Left kidney (tissue), 8 donors: ENCODE results near the gene ITGA4. TPM values are rescaled to one million over a fixed set of nuclear protein-coding genes. Genes with fewer than 3 reads are reported as not detected.
"Not testable (repeated sequence)": the region's sequence is repeated elsewhere in the genome, so short reads cannot be mapped to it uniquely, and the experiment has no call there.

Experiments
- DNase-seq: peaks from one replicate; pipeline ENCODE4 v3.0.0-alpha.2; 2013
- long read RNA-seq, 8 donors: transcript quantifications; one replicate each; lab custom pipeline, GENCODE V29; 2026
- polyA plus RNA-seq: library from polyadenylated mRNA; unstranded; fragments of 120-200 nt; gene quantifications from one replicate; pipeline ENCODE4 v1.2.1, GENCODE V29; 2013; ENCODE audit not compliant: insufficient read length

ITGA4 gene
- 43.9 TPM for polyA plus RNA-seq
- long read RNA-seq, donor 1, full-length matches to known transcripts: 4 of 4 reads
- long read RNA-seq, donor 1, partial matches to known transcripts: 0 of 4 reads
- long read RNA-seq, donor 1, other reads (novel, unspliced or antisense): 0 of 4 reads
- long read RNA-seq, donor 2, full-length matches to known transcripts: 4 of 4 reads
- long read RNA-seq, donor 2, partial matches to known transcripts: 0 of 4 reads
- long read RNA-seq, donor 2, other reads (novel, unspliced or antisense): 0 of 4 reads
- long read RNA-seq, donor 3, full-length matches to known transcripts: 3 of 3 reads
- long read RNA-seq, donor 3, partial matches to known transcripts: 0 of 3 reads
- long read RNA-seq, donor 3, other reads (novel, unspliced or antisense): 0 of 3 reads
- long read RNA-seq, donor 4: 0 reads
- long read RNA-seq, donor 5, full-length matches to known transcripts: 4 of 4 reads
- long read RNA-seq, donor 5, partial matches to known transcripts: 0 of 4 reads
- long read RNA-seq, donor 5, other reads (novel, unspliced or antisense): 0 of 4 reads
- long read RNA-seq, donor 6, full-length matches to known transcripts: 3 of 18 reads
- long read RNA-seq, donor 6, partial matches to known transcripts: 15 of 18 reads
- long read RNA-seq, donor 6, other reads (novel, unspliced or antisense): 0 of 18 reads
- long read RNA-seq, donor 7, full-length matches to known transcripts: 5 of 5 reads
- long read RNA-seq, donor 7, partial matches to known transcripts: 0 of 5 reads
- long read RNA-seq, donor 7, other reads (novel, unspliced or antisense): 0 of 5 reads
- long read RNA-seq, donor 8, partial matches to known transcripts: 0 of 1 reads
- long read RNA-seq, donor 8, other reads (novel, unspliced or antisense): 0 of 1 reads

- peak; percentile 57 for DNase-seq
Measured at GRCh38 chr2:181457121-181457740, at the start of gene ITGA4. TSS of gene ITGA4 (plus strand) at chr2:181457386. CDS start at chr2:181457655, 269 bp downstream.

GRCh38 chr2:181408861-181409260 lies 48.3 kb upstream of the ITGA4 start:
- DNase-seq: no peak

- peak; percentile 48 for DNase-seq
Measured at GRCh38 chr2:181411105-181411849, 45.9 kb upstream of the ITGA4 start.

- no peak for DNase-seq
Measured at GRCh38 chr2:181419129-181419855, 37.9 kb upstream of the ITGA4 start.

- DNase-seq: no peak
Measured at GRCh38 chr2:181420259-181421130, 36.7 kb upstream of the ITGA4 start.

GRCh38 chr2:181421131-181421458 lies 36.1 kb upstream of the ITGA4 start:
- no peak for DNase-seq

GRCh38 chr2:181421464-181421863 lies 35.7 kb upstream of the ITGA4 start:
- no peak for DNase-seq

GRCh38 chr2:181426672-181427071 lies 30.5 kb upstream of the ITGA4 start:
- DNase-seq: no peak

- no peak for DNase-seq
Measured at GRCh38 chr2:181430406-181431118, 26.6 kb upstream of the ITGA4 start.

GRCh38 chr2:181431674-181432073 lies 25.5 kb upstream of the ITGA4 start:
- no peak for DNase-seq

- no peak for DNase-seq
Measured at GRCh38 chr2:181438261-181438660, 18.9 kb upstream of the ITGA4 start.

GRCh38 chr2:181440344-181440743 lies 16.8 kb upstream of the ITGA4 start:
- DNase-seq: no peak

- DNase-seq: no peak
Measured at GRCh38 chr2:181440919-181441318, 16.3 kb upstream of the ITGA4 start.

- DNase-seq: no peak
Measured at GRCh38 chr2:181441670-181442069, 15.5 kb upstream of the ITGA4 start.

GRCh38 chr2:181444654-181445053 lies 12.5 kb upstream of the ITGA4 start:
- no peak for DNase-seq

- no peak for DNase-seq
Measured at GRCh38 chr2:181446985-181447384, 10.2 kb upstream of the ITGA4 start.

- DNase-seq: not testable (repeated sequence)
Measured at GRCh38 chr2:181449278-181449677, 7.9 kb upstream of the ITGA4 start.

- DNase-seq: no peak
Measured at GRCh38 chr2:181454686-181455450, 2.3 kb upstream of the ITGA4 start.

GRCh38 chr2:181456660-181457120 lies 496 bp upstream of the ITGA4 start:
- no peak for DNase-seq
